H1 (cell line): Measurements from ENCODE around the gene UQCR10. TPM values are rescaled to one million over a fixed set of nuclear protein-coding genes. Genes with fewer than 3 reads are reported as not detected.

ENCODE experiments used
- CTCF ChIA-PET: fragments of 300-600 bp; sonication (Branson Sonifier 250); formaldehyde crosslinking; loops from one replicate; lab custom pipeline; 2021; ENCODE audit not compliant: partially characterized antibody; lab: Charles Lee
- POLR2A ChIA-PET: fragments of 300-600 bp; sonication (Branson Sonifier 250); formaldehyde crosslinking; loops from one replicate; lab custom pipeline; 2021; ENCODE audit warnings: inconsistent platforms; ENCODE audit not compliant: partially characterized antibody; lab: Charles Lee
- DNase-seq, 2 experiments: peaks; one replicate each; pipeline versions ENCODE4 v3.0.0 to v3.0.0-alpha.2; 2010 to 2022; ENCODE audit warnings: low spot score in 2 of 2, low read depth in 1 of 2, mixed read lengths in 1 of 2
- FAIRE-seq: peaks from 2 replicates; lab custom pipeline; 2011; peaks lifted over from hg19 to GRCh38; lab: Jason Lieb, UNC
- H2AFZ ChIP-seq: 2 replicates; pipeline ENCODE4 v1.8.1; 2012; ENCODE audit warnings: low read length, inconsistent platforms
- H2AK5ac ChIP-seq: 2 replicates; pipeline ENCODE4 v1.6.1; 2013; ENCODE audit warnings: low read depth, low read length
- H2BK120ac ChIP-seq: replicated peaks from 2 replicates; pipeline ENCODE3; 2013; ENCODE audit warnings: low read depth, low read length, inconsistent platforms
- H2BK12ac ChIP-seq: 2 replicates; pipeline ENCODE4 v1.6.1; 2013; ENCODE audit warnings: low read depth, low read length
- H2BK15ac ChIP-seq: 2 replicates; pipeline ENCODE4 v1.6.1; 2013; ENCODE audit warnings: low read length
- H2BK20ac ChIP-seq: 2 replicates; pipeline ENCODE4 v1.6.1; 2013; ENCODE audit warnings: low read length
- H2BK5ac ChIP-seq: 2 replicates; pipeline ENCODE4 v1.6.1; 2013; ENCODE audit warnings: low read depth, low read length
- H3K14ac ChIP-seq: 2 replicates; pipeline ENCODE4 v1.6.1; 2013; ENCODE audit warnings: inconsistent platforms; ENCODE audit not compliant: insufficient read length
- H3K18ac ChIP-seq: 2 replicates; pipeline ENCODE4 v1.6.1; 2013; ENCODE audit warnings: low read length; ENCODE audit errors: extremely low read depth
- H3K23ac ChIP-seq: 2 replicates; pipeline ENCODE4 v1.6.1; 2013; ENCODE audit warnings: inconsistent platforms; ENCODE audit not compliant: insufficient read length
- H3K23me2 ChIP-seq: 2 replicates; pipeline ENCODE4 v1.6.1; 2013; ENCODE audit warnings: low read depth, low read length
- H3K27ac ChIP-seq: 2 replicates; pipeline ENCODE4 v1.6.1; 2011; ENCODE audit warnings: low read depth, low read length, inconsistent platforms
- H3K27me3 ChIP-seq, 4 experiments: replicated peaks in 1 of 4; 1 replicate in 1 of 4; 2 replicates in 3 of 4; pipeline versions ENCODE4 v1.6.1 to v1.8.1; 2011 to 2013; ENCODE audit warnings: low read length in 3 of 4, mild to moderate bottlenecking in 3 of 4, inconsistent platforms in 2 of 4, mixed read lengths in 2 of 4, moderate library complexity in 1 of 4; ENCODE audit not compliant: control insufficient read depth in 3 of 4, insufficient read depth in 3 of 4; ENCODE audit errors: extremely low read depth in 1 of 4
- H3K36me3 ChIP-seq, 4 experiments: 2 replicates each; pipeline versions ENCODE4 v1.6.1 to v1.8.1; 2011 to 2013; ENCODE audit warnings: mild to moderate bottlenecking in 4 of 4, low read length in 3 of 4, moderate library complexity in 2 of 4, control low read depth in 1 of 4, inconsistent platforms in 1 of 4; ENCODE audit not compliant: insufficient read depth in 4 of 4, control insufficient read depth in 2 of 4
- H3K4ac ChIP-seq: replicated peaks from 2 replicates; pipeline ENCODE3; 2013; ENCODE audit warnings: low read length, low read depth, mixed read lengths, inconsistent platforms; ENCODE audit not compliant: insufficient read length
- H3K4me1 ChIP-seq, 4 experiments: replicated peaks in 1 of 4; 1 replicate in 1 of 4; 2 replicates in 3 of 4; pipeline versions ENCODE4 v1.6.1 to v1.8.1; 2011 to 2013; ENCODE audit warnings: low read length in 3 of 4, inconsistent platforms in 2 of 4, mixed read lengths in 1 of 4; ENCODE audit not compliant: insufficient read depth in 4 of 4, control insufficient read depth in 3 of 4
- H3K4me2 ChIP-seq, 2 experiments: 2 replicates each; pipeline versions ENCODE4 v1.6.1 to v1.8.1; 2011 to 2013; ENCODE audit warnings: low read depth in 2 of 2, low read length in 2 of 2, control low read depth in 1 of 2, inconsistent platforms in 1 of 2, mild to moderate bottlenecking in 1 of 2; ENCODE audit not compliant: insufficient read depth in 1 of 2
- H3K4me3 ChIP-seq, 4 experiments: fragments of 200-600, 300-600 bp in 1 of 4; sonication (generic), shearing (Covaris generic), sonication (Bioruptor Twin) in 1 of 4; 2 replicates each; pipeline versions ENCODE4 v1.5.1 to v1.8.1; 2011 to 2016; ENCODE audit warnings: low read length in 4 of 4, low read depth in 3 of 4, control low read depth in 2 of 4, inconsistent platforms in 2 of 4, mild to moderate bottlenecking in 2 of 4, mixed read lengths in 1 of 4, moderate library complexity in 1 of 4; ENCODE audit not compliant: insufficient read depth in 2 of 4; ENCODE audit errors: extremely low read depth in 1 of 4
- H3K56ac ChIP-seq: replicated peaks from 2 replicates; pipeline ENCODE3; 2013; ENCODE audit warnings: low read depth, mild to moderate bottlenecking, mixed read lengths, low read length, inconsistent platforms; ENCODE audit not compliant: insufficient read length
- H3K79me1 ChIP-seq: 2 replicates; pipeline ENCODE4 v1.6.1; 2013; ENCODE audit warnings: low read depth, low read length, control low read depth
- H3K79me2 ChIP-seq, 2 experiments: 2 replicates each; pipeline versions ENCODE4 v1.6.1 to v1.8.1; 2012 to 2013; ENCODE audit warnings: low read length in 2 of 2, mild to moderate bottlenecking in 2 of 2, inconsistent platforms in 1 of 2; ENCODE audit not compliant: insufficient read depth in 2 of 2, control insufficient read depth in 1 of 2
- H3K9ac ChIP-seq, 4 experiments: replicated peaks in 1 of 4; 1 replicate in 1 of 4; 2 replicates in 3 of 4; pipeline versions ENCODE4 v1.6.1 to v1.8.1; 2011 to 2013; ENCODE audit warnings: low read depth in 3 of 4, low read length in 3 of 4, control low read depth in 2 of 4, mild to moderate bottlenecking in 2 of 4, moderate library complexity in 2 of 4, inconsistent platforms in 1 of 4; ENCODE audit errors: extremely low read depth in 1 of 4
- H3K9me3 ChIP-seq, 2 experiments: 2 replicates each; pipeline versions ENCODE4 v1.6.1 to v1.8.1; 2012 to 2013; ENCODE audit warnings: mild to moderate bottlenecking in 2 of 2, moderate library complexity in 2 of 2, control low read depth in 1 of 2, inconsistent platforms in 1 of 2, low read depth in 1 of 2, low read length in 1 of 2, mixed read lengths in 1 of 2; ENCODE audit not compliant: insufficient read depth in 2 of 2
- H4K20me1 ChIP-seq, 2 experiments: replicated peaks in 1 of 2; 2 replicates each; pipeline versions ENCODE3 to v1.8.1; 2011 to 2013; ENCODE audit warnings: inconsistent platforms in 2 of 2, low read length in 2 of 2, mild to moderate bottlenecking in 1 of 2; ENCODE audit not compliant: insufficient read depth in 2 of 2, control insufficient read depth in 1 of 2
- H4K5ac ChIP-seq: 2 replicates; pipeline ENCODE4 v1.6.1; 2013; ENCODE audit warnings: low read length, low read depth, mixed read lengths, inconsistent platforms; ENCODE audit not compliant: insufficient read length
- H4K8ac ChIP-seq: 2 replicates; pipeline ENCODE4 v1.8.0; 2013; ENCODE audit warnings: mild to moderate bottlenecking, moderate library complexity, low read length, inconsistent platforms; ENCODE audit not compliant: insufficient read depth; ENCODE audit errors: extremely low read depth
- H4K91ac ChIP-seq: replicated peaks from 2 replicates; pipeline ENCODE3; 2013; ENCODE audit warnings: low read length, mixed read lengths, inconsistent platforms; ENCODE audit not compliant: insufficient read length
- ATF2 ChIP-seq: IDR thresholded peaks from 2 replicates; pipeline ENCODE4 v1.6.1; 2012; ENCODE audit warnings: low read length, inconsistent platforms
- E2F6 ChIP-seq: IDR thresholded peaks from 2 replicates; pipeline ENCODE4 v1.6.1; 2012; ENCODE audit warnings: inconsistent platforms
- EGR1 ChIP-seq: IDR thresholded peaks from 2 replicates; pipeline ENCODE4 v1.6.1; 2011; ENCODE audit warnings: low read depth, low read length, borderline replicate concordance
- GTF2F1 ChIP-seq: IDR thresholded peaks from 2 replicates; pipeline ENCODE4 v1.6.1; 2012; ENCODE audit warnings: low read depth, low read length, improper control_type of control experiment, borderline replicate concordance
- NANOG ChIP-seq: IDR thresholded peaks from 2 replicates; pipeline ENCODE4 v1.6.1; 2011; ENCODE audit warnings: low read length, low read depth, mild to moderate bottlenecking, inconsistent platforms; ENCODE audit not compliant: insufficient read depth, poor library complexity, severe bottlenecking
- RXRA ChIP-seq: IDR thresholded peaks from 2 replicates; pipeline ENCODE4 v1.6.1; 2011; ENCODE audit warnings: low read depth, mild to moderate bottlenecking, low read length, moderate library complexity; ENCODE audit not compliant: insufficient read depth
- SP1 ChIP-seq: IDR thresholded peaks from 2 replicates; pipeline ENCODE4 v1.6.1; 2011; ENCODE audit warnings: low read depth, low read length
- SP4 ChIP-seq: IDR thresholded peaks from 2 replicates; pipeline ENCODE4 v1.6.1; 2012; ENCODE audit warnings: low read length, inconsistent platforms
- USF2 ChIP-seq: IDR thresholded peaks from 2 replicates; pipeline ENCODE4 v1.6.1; 2011; ENCODE audit warnings: low read length, improper control_type of control experiment
- ZNF274 ChIP-seq: IDR thresholded peaks from 2 replicates; pipeline ENCODE4 v1.7.0; 2012; ENCODE audit warnings: low read length, borderline replicate concordance; ENCODE audit errors: extremely low read depth
- WGBS, 2 experiments: shearing (Covaris generic) in 1 of 2; methylation state at CpG; one replicate each; pipeline versions ENCODE4 v1.1.6 to v1.1.7; 2013 to 2015; ENCODE audit warnings: low lambda C conversion rate in 2 of 2, mixed read lengths in 2 of 2, inconsistent platforms in 1 of 2, low coverage in 1 of 2, missing lambda C conversion rate in 1 of 2; ENCODE audit not compliant: insufficient replicate concordance in 2 of 2, insufficient coverage in 1 of 2, insufficient read length in 1 of 2; ENCODE audit errors: extremely low coverage in 1 of 2, missing lambda C conversion rate in 1 of 2; 5-methylcytosine and 5-hydroxymethylcytosine counted together
- polyA plus RNA-seq, 7 experiments: library from polyadenylated mRNA; depleted of rRNA in 3 of 7; stranded (reverse) in 5 of 7; unstranded in 2 of 7; fragments of >200 nt in 5 of 7; fragments of 200-250 nt in 2 of 7; gene quantifications; 1 replicate in 5 of 7; 2 replicates in 1 of 7; 4 replicates in 1 of 7; pipeline versions ENCODE4 v1.2.1 to v1.2.3, GENCODE V29; 2011 to 2013; ENCODE audit warnings: missing spikeins in 2 of 7, mixed read lengths in 2 of 7
- total RNA-seq: library from RNA; stranded (reverse); fragmentation: NEBNext Ultra II Directional; extraction: Animal tissue kit (Norgen Biotek cat#: 25700); gene quantifications from 2 replicates; pipeline ENCODE4 v1.2.1, GENCODE V29; 2021

Gene UQCR10
- total and polyA plus RNA-seq, 2 of the 8 experiments (the other 6 are each of a cell fraction or from before 2014, with no cell fraction given) = 102 to 260 TPM

GRCh38 chr22:29798801-29799200, 31.6 kb downstream of the UQCR10 start:
- H3K9me3 ChIP-seq = no peaks in the 10 kb centered on the region
- no peak overlapping the region for H2BK12ac ChIP-seq
- H3K14ac ChIP-seq = no peak overlapping the region
- no peaks in the 10 kb centered on the region for H3K27me3 ChIP-seq
- no peak overlapping the region for H2BK120ac ChIP-seq
- POLR2A ChIA-PET = no interaction called here
- H3K4ac ChIP-seq = no peak overlapping the region
- no peak overlapping the region for H3K18ac ChIP-seq
- peaks cover 0 to 3% (median 0%) of the 10 kb centered on the region in 4 experiments; a peak in 1 of 7 replicates for H3K4me1 ChIP-seq
- no peak overlapping the region for H2BK15ac ChIP-seq
- no peaks in the 10 kb centered on the region for H3K79me2 ChIP-seq
- H4K91ac ChIP-seq = no peak overlapping the region
- H3K79me1 ChIP-seq = no peaks in the 10 kb centered on the region
- H3K23me2 ChIP-seq = no peaks in the 10 kb centered on the region
- no peak overlapping the region for H2BK20ac ChIP-seq
- H2AFZ ChIP-seq = no peak overlapping the region
- H3K23ac ChIP-seq = no peak overlapping the region
- H3K4me3 ChIP-seq = no peak overlapping the region
- H3K4me2 ChIP-seq = no peak overlapping the region
- H4K20me1 ChIP-seq = peaks cover 0 to 2% of the 10 kb centered on the region in 2 experiments
- H3K36me3 ChIP-seq = peaks cover 0 to 31% (median 9%) of the 10 kb centered on the region in 4 experiments; a peak in 6 of 8 replicates
- DNase-seq (no peak), FAIRE-seq (no peak)
- CTCF ChIA-PET = interaction anchor here (1.4 kb wide), 1 partner anchor 206 kb away, joined by 5 read pairs; no protein-coding TSS in a partner anchor
- no peak overlapping the region for H3K56ac ChIP-seq
- H3K9ac ChIP-seq = no peak overlapping the region
- H2AK5ac ChIP-seq = no peak overlapping the region
- no peak overlapping the region for H3K27ac ChIP-seq
- H4K5ac ChIP-seq = no peak overlapping the region
- no peak overlapping the region for H4K8ac ChIP-seq
- 91% methylated on average over 2 of the region's 2 CpGs; no CpG with 5 or more reads in 1 of the 2 experiments for WGBS, 2 experiments
- H2BK5ac ChIP-seq = no peak overlapping the region
- TF ChIP-seq ATF2 = no peak
- no peak for TF ChIP-seq GTF2F1
- no peak for TF ChIP-seq ZNF274
- TF ChIP-seq SP1 = no peak
- no peak for TF ChIP-seq RXRA
- TF ChIP-seq SP4 = no peak
- TF ChIP-seq NANOG = no peak
- TF ChIP-seq E2F6 = no peak
- no peak for TF ChIP-seq USF2
- no peak for TF ChIP-seq EGR1
